Upper lobe of right lung (tissue), 1 donor: ENCODE measurements around the gene EHBP1. TPM values are rescaled to one million over a fixed set of nuclear protein-coding genes. Genes with fewer than 3 reads are reported as not detected.

Experiments
- ATAC-seq: fragments of 200-7000 bp; cut with Tn5 transposase; one replicate; pipeline ENCODE4 v1.9.1; 2020; ENCODE audit warnings: mild to moderate bottlenecking, moderate library complexity
- DNase-seq: peaks from one replicate; pipeline ENCODE4 v3.0.0-alpha.2; 2020
- H3K27ac ChIP-seq: fragments of 200-600 bp; one replicate; pipeline ENCODE4 v1.8.0; 2022
- H3K27me3 ChIP-seq: fragments of 200-600 bp; one replicate; pipeline ENCODE4 v1.8.0; 2022; ENCODE audit warnings: mild to moderate bottlenecking
- H3K36me3 ChIP-seq: fragments of 200-600 bp; one replicate; pipeline ENCODE4 v1.8.0; 2022
- H3K4me1 ChIP-seq: fragments of 200-600 bp; one replicate; pipeline ENCODE4 v1.8.0; 2022
- H3K4me3 ChIP-seq: fragments of 200-600 bp; one replicate; pipeline ENCODE4 v1.8.0; 2022; ENCODE audit warnings: mild to moderate bottlenecking
- H3K9me3 ChIP-seq: fragments of 200-600 bp; one replicate; pipeline ENCODE4 v1.8.0; 2022
- intact Hi-C: fragments of 100-400 bp; cut with DNase I; formaldehyde crosslinking; loops from one replicate; pipeline ENCODE4 v1.11.0; 2022
- total RNA-seq: library from RNA; stranded (reverse); fragmentation: NEBNext Ultra II Directional; extraction: Animal tissue kit (Norgen Biotek cat#: 25700); gene quantifications from one replicate; pipeline ENCODE4 v1.2.1, GENCODE V29; 2021
- TF ChIP-seq, protein P1 (sequence below): fragments of 200-600 bp; IDR thresholded peaks from one replicate; pipeline ENCODE4 v1.8.0; 2022; ENCODE audit warnings: antibody characterized with exemption
- donor health status: DM: no; HTN: yes; CAD: no; lungs with severe emphysema.

Gene EHBP1
- total RNA-seq, 1 donor from 2014 or later, result 46.7 TPM

DNA sequence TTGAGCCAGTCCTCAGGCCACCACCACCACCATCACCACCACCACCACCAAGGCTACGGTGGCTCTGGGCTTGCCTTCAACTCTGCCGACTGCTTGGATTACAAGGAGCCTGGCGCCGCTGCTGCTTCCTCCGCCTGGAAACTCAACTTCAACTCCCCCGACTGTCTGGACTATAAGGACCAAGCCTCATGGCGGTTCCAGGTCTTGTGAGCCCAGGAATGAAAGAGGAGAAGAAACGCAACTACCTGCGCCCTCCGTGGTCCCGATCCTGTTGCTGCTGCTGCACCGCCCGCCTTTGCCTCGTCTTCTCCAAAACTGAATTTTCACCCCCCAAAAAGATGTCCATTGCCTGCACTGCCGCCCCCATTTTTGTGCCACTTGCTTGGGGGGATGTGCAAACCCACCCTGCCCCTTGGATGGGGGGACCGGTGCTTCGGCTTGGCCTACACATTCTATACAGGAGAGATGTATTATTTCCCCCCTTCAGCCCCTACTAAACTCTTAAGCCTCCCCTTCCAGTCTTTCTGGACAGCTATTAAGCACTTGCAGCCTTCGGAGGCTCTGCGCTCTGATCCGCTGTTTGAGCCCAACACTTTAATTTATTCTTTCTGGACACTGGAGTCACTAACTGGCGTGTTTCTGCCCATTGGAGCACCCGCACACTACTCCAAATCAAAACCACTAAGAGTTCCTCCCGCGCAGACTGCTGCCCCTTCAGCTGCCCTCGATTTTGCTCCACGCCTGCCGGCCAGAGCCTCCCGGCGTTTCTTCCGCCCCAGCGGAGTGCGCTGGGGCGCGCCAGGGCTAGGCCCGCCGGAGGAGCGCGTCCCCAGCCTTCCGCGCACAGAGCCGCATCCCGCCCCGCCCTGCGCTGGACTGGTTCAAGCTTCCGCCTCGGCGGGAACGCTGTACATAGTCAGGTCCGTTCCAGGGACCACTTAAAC, 350.9 kb downstream of the EHBP1 start:
- Histone ChIP-seq H3K27ac (no peak overlapping the region), H3K4me3 (no peak overlapping the region), H3K27me3 (peaks cover 100% of the 10 kb centered on the region), H3K9me3 (no peaks in the 10 kb centered on the region), H3K36me3 (no peaks in the 10 kb centered on the region), H3K4me1 (peaks cover 53% of the 10 kb centered on the region)
- intact Hi-C loops, result no loop called here
- DNase-seq (no peak), ATAC-seq (peak; percentile 50)
- TF ChIP-seq, protein P1, sequence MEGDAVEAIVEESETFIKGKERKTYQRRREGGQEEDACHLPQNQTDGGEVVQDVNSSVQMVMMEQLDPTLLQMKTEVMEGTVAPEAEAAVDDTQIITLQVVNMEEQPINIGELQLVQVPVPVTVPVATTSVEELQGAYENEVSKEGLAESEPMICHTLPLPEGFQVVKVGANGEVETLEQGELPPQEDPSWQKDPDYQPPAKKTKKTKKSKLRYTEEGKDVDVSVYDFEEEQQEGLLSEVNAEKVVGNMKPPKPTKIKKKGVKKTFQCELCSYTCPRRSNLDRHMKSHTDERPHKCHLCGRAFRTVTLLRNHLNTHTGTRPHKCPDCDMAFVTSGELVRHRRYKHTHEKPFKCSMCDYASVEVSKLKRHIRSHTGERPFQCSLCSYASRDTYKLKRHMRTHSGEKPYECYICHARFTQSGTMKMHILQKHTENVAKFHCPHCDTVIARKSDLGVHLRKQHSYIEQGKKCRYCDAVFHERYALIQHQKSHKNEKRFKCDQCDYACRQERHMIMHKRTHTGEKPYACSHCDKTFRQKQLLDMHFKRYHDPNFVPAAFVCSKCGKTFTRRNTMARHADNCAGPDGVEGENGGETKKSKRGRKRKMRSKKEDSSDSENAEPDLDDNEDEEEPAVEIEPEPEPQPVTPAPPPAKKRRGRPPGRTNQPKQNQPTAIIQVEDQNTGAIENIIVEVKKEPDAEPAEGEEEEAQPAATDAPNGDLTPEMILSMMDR, result no peak

DNA sequence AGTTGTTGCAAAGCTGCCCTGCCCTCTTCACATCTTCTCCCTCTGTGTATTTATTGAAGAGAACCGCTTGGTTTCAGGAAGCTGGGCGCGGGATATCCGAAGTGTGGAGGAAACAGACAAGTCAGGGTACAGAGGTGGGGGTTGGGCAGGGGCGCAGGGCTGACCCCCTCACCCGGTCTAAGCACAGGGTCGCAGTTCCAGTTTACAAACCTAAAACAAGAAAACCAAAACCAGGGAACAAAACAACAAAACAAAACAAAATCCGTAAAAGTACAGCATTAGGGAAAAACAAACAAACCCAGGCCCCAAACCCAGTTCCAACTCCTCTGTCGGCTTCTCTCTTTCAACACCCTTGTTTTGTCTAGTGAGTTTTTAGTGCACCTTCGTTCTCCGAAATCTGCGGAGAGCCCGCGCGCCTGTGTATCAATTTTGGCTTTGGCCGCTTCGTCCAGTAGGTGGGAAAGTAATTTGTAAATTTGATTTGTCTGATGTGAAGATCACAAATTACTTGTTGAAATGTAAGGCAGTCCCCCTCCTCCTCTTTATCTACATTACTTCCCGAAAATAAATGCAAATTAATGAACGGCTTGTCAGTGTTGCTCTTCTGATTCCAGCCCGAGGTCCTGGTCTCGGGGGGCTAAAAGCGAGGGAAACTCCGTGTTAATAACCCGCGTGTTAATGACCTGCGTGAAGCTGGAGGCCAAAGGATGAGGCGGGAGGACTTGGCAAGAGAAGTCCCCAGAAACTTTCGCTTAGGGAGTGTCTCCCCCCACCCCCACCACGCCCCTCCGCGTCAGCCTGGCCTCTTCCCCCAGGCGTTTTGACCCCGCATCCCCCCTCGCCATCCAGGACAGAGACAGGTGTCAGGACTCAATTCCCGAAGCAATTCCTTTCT, 352.0 kb downstream of the EHBP1 start:
- intact Hi-C loops, result no loop called here
- H3K27ac ChIP-seq, result no peak overlapping the region
- no peaks in the 10 kb centered on the region for H3K9me3 ChIP-seq
- H3K36me3 ChIP-seq, result no peaks in the 10 kb centered on the region
- no peak overlapping the region for H3K4me3 ChIP-seq
- no peak for ATAC-seq
- H3K27me3 ChIP-seq, result peaks cover 100% of the 10 kb centered on the region
- TF ChIP-seq, protein P1, result no peak
- H3K4me1 ChIP-seq, result peaks cover 51% of the 10 kb centered on the region
- DNase-seq, result no peak

DNA sequence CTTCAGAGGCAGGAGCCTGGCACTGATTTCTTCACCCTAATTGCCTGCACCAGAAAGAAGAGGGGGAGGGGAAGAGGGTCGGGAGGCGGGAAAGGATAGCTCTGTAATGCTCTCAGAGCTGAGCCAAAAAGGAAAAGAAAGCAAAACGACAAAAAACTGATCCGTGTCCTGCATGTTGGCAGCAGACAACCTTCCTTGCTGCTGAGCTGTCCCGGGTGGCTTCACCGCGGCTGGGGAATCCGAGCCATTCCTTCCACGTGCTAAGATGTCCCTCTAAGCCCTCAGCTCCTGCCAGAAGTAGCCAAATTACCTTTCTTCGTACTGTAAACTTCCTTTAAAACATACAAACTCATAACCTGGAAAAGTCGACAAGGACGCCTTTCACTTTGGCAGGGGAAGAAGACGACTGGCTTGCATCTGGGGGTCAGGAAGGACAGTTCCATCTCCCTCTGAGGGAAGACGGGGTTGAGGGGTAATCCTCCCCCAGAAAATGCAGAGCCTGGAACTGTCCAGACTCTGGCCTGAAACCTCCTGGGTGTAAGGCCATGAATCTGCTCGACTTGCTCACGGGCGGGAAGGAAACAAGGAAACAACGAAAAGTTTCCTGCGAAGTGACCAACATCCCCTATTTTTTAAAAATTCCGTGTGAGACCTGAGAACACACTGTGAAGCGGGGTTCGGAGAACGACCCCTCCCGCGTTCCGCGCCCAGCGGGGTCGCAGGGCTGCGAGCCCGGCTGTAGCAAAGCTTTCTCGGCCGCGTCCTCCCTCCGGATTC, 352.8 kb downstream of the EHBP1 start:
- TF ChIP-seq, protein P1, result no peak
- Histone ChIP-seq H3K4me3 (no peak overlapping the region), H3K4me1 (peaks cover 51% of the 10 kb centered on the region), H3K27ac (no peak overlapping the region), H3K36me3 (no peaks in the 10 kb centered on the region), H3K9me3 (no peaks in the 10 kb centered on the region), H3K27me3 (peaks cover 100% of the 10 kb centered on the region)
- no peak for DNase-seq
- ATAC-seq, result no peak
- intact Hi-C loops, result no loop called here

DNA sequence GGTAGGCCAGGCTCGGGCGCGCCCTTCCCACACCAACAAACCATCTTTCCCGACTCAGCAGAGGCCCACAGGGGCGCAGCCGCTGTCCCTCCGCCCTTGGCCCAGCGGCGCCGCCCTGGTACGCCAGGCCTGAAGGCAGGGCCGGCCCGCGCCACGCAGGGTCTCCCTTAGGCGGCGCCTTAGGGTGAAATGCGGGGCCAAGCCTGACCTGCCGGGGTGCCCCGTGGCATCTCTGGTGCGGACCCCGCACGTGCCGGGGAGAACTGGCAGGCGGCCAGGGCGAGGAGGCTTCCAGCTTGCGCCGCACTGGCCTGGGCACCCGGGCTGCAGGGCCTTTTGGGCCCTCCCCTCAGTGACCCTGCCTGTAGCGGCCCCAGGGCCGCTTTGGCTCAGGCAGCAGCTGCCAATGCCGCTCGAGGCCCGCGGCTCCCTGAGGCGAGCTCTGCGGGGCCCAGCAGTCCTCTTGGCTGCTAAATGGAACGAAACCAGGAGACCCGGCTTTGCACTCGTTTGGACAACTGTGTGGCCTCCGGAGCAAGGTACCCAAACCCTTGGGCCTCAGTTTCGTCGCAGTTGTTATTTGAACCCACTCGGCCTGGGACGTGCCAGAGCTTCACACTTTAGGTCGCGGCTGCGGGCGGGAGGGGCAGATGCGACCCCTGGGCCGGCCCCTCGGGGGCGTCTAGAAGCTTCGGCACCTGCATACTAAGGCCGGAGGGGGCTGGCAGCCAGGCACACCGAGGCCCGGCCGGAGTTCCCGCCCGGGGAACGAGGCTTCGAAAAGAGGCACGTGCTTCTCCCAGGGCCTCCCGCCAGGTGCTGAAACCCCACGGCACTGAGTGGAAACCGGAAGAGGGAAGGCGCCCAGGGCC, 353.6 kb downstream of the EHBP1 start:
- DNase-seq, result no peak
- intact Hi-C loops, result no loop called here
- TF ChIP-seq, protein P1, result no peak
- peaks cover 47% of the 10 kb centered on the region for H3K4me1 ChIP-seq
- H3K9me3 ChIP-seq, result no peaks in the 10 kb centered on the region
- no peaks in the 10 kb centered on the region for H3K36me3 ChIP-seq
- ATAC-seq, result peak; percentile 24
- no peak overlapping the region for H3K4me3 ChIP-seq
- H3K27me3 ChIP-seq, result peaks cover 100% of the 10 kb centered on the region
- H3K27ac ChIP-seq, result no peak overlapping the region
